Osteocyte (in vitro differentiated cells): ENCODE measurements around the gene KDM4C. TPM values are rescaled to one million over a fixed set of nuclear protein-coding genes. Genes with fewer than 3 reads are reported as not detected.
"Not testable (repeated sequence)": the region's sequence is repeated elsewhere in the genome, so short reads cannot be mapped to it uniquely, and the experiment has no call there.

Experiments used
- DNase-seq: peaks from one replicate; pipeline ENCODE4 v3.0.0; 2021; ENCODE audit warnings: mixed read lengths; ENCODE audit not compliant: unreplicated experiment; ENCODE audit errors: extremely low spot score
- H3K27ac Mint-ChIP-seq: one replicate; pipeline ENCODE4 v1.8.0; 2021; ENCODE audit warnings: mild to moderate bottlenecking, mixed read lengths; ENCODE audit not compliant: unreplicated experiment
- H3K27me3 Mint-ChIP-seq: one replicate; pipeline ENCODE4 v1.8.0; 2021; ENCODE audit warnings: mixed read lengths; ENCODE audit not compliant: unreplicated experiment
- H3K36me3 Mint-ChIP-seq: one replicate; pipeline ENCODE4 v1.8.0; 2021; ENCODE audit warnings: mixed read lengths; ENCODE audit not compliant: unreplicated experiment
- H3K4me1 Mint-ChIP-seq: one replicate; pipeline ENCODE4 v1.8.0; 2021; ENCODE audit warnings: mixed read lengths; ENCODE audit not compliant: unreplicated experiment
- H3K4me3 Mint-ChIP-seq: one replicate; pipeline ENCODE4 v1.8.0; 2021; ENCODE audit warnings: mild to moderate bottlenecking, moderate library complexity, mixed read lengths; ENCODE audit not compliant: unreplicated experiment
- H3K9me3 Mint-ChIP-seq: one replicate; pipeline ENCODE4 v1.8.0; 2021; ENCODE audit warnings: mixed read lengths; ENCODE audit not compliant: unreplicated experiment
- total RNA-seq: library from RNA; stranded (reverse); gene quantifications from 2 replicates; pipeline ENCODE4 v1.2.1, GENCODE V29; 2021
- TF ChIP-seq, protein P1 (sequence below): fragments of 200-600 bp; sonication (generic); IDR thresholded peaks from 2 replicates; pipeline ENCODE4 v1.5.0; 2021; ENCODE audit warnings: antibody characterized with exemption, mild to moderate bottlenecking, moderate library complexity

Gene KDM4C
- total RNA-seq, 1 donor from 2014 or later = 25.3 TPM

GRCh38 chr9:6782981-6783380 lies 25.2 kb downstream of the KDM4C start:
- no peaks in the 10 kb centered on the region for H3K27me3 Mint-ChIP-seq
- no peaks in the 10 kb centered on the region for H3K36me3 Mint-ChIP-seq
- H3K9me3 Mint-ChIP-seq = no peaks in the 10 kb centered on the region
- DNase-seq = peak; percentile 11
- TF ChIP-seq, protein P1, sequence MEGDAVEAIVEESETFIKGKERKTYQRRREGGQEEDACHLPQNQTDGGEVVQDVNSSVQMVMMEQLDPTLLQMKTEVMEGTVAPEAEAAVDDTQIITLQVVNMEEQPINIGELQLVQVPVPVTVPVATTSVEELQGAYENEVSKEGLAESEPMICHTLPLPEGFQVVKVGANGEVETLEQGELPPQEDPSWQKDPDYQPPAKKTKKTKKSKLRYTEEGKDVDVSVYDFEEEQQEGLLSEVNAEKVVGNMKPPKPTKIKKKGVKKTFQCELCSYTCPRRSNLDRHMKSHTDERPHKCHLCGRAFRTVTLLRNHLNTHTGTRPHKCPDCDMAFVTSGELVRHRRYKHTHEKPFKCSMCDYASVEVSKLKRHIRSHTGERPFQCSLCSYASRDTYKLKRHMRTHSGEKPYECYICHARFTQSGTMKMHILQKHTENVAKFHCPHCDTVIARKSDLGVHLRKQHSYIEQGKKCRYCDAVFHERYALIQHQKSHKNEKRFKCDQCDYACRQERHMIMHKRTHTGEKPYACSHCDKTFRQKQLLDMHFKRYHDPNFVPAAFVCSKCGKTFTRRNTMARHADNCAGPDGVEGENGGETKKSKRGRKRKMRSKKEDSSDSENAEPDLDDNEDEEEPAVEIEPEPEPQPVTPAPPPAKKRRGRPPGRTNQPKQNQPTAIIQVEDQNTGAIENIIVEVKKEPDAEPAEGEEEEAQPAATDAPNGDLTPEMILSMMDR = no peak
- no peak overlapping the region for H3K4me3 Mint-ChIP-seq
- H3K27ac Mint-ChIP-seq = no peak overlapping the region
- peaks cover 8% of the 10 kb centered on the region for H3K4me1 Mint-ChIP-seq

DNA sequence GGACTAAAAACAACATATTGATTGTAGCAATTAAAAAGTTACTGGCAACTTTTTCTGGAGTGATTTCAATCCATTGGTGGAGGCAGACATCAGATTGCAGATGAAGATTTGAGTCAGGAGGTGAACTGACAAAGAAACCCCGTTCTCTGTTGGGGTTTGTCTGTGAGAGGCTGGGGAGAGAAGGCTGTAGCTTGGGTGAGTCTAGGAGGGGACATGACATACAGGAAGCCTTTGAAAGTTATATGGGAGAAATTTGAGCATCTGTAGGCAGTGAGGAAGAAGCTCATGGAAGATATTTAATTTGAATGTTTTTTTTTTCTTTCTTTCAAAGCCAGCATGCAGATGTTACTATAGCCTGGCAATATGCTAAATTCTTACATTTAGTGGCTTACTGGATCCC lies 26.0 kb downstream of the KDM4C start:
- H3K27me3 Mint-ChIP-seq = no peaks in the 10 kb centered on the region
- no peaks in the 10 kb centered on the region for H3K9me3 Mint-ChIP-seq

DNA sequence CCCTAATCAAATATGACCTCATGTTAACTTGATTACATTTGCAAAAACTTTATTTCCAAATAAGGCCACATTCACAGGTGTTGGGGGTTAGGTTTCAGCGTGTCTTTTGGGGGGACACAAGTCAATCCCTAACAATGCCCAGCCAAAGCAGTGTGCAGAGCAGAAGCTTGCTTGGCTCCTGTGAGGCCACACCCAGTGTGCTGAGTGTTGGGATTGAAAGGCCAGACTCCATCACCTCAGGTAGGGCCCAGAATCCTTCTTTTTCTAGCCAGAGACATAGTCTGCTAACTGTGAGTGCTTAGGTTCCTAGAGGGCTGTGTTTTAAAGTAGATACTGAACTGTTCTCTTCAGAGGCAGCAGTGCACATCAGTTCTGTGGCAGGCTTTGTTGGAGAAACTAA lies 27.9 kb downstream of the KDM4C start:
- H3K27ac Mint-ChIP-seq = no peak overlapping the region
- H3K4me1 Mint-ChIP-seq = peaks cover 17% of the 10 kb centered on the region
- H3K27me3 Mint-ChIP-seq = no peaks in the 10 kb centered on the region
- TF ChIP-seq, protein P1 = no peak
- H3K9me3 Mint-ChIP-seq = no peaks in the 10 kb centered on the region
- no peak overlapping the region for H3K4me3 Mint-ChIP-seq
- H3K36me3 Mint-ChIP-seq = no peaks in the 10 kb centered on the region
- DNase-seq = no peak

More for the DNA sequence above, 26.0 kb downstream of the KDM4C start:
- Mint-ChIP-seq H3K27ac (no peak overlapping the region), H3K4me3 (no peak overlapping the region), H3K36me3 (no peaks in the 10 kb centered on the region), H3K4me1 (peaks cover 16% of the 10 kb centered on the region)
- TF ChIP-seq, protein P1 = no peak
- DNase-seq = peak; percentile 19

DNA sequence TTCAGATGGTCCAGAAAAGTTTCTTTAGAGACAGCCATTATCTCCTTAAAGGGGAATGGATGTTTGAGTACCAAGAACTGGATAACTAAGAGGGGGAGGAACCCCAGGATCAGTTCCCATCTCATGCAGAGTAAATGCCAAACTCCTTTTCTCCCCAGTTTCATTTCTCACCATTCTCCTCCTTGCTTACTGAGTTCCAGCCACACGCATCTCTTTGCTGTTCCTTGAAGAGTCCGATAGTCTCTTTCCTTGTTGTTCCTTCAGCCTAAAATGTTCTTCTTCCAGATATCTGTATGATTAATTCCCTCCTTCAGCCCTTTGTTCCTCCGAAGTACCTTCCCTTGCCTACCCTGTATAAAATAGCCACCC lies 30.0 kb downstream of the KDM4C start:
- peak; percentile 7 for DNase-seq
- peaks cover 17% of the 10 kb centered on the region for H3K4me1 Mint-ChIP-seq
- no peaks in the 10 kb centered on the region for H3K9me3 Mint-ChIP-seq
- no peaks in the 10 kb centered on the region for H3K36me3 Mint-ChIP-seq
- no peak overlapping the region for H3K4me3 Mint-ChIP-seq
- H3K27ac Mint-ChIP-seq = peak overlapping the region; percentile 50
- no peaks in the 10 kb centered on the region for H3K27me3 Mint-ChIP-seq
- TF ChIP-seq, protein P1 = no peak

DNA sequence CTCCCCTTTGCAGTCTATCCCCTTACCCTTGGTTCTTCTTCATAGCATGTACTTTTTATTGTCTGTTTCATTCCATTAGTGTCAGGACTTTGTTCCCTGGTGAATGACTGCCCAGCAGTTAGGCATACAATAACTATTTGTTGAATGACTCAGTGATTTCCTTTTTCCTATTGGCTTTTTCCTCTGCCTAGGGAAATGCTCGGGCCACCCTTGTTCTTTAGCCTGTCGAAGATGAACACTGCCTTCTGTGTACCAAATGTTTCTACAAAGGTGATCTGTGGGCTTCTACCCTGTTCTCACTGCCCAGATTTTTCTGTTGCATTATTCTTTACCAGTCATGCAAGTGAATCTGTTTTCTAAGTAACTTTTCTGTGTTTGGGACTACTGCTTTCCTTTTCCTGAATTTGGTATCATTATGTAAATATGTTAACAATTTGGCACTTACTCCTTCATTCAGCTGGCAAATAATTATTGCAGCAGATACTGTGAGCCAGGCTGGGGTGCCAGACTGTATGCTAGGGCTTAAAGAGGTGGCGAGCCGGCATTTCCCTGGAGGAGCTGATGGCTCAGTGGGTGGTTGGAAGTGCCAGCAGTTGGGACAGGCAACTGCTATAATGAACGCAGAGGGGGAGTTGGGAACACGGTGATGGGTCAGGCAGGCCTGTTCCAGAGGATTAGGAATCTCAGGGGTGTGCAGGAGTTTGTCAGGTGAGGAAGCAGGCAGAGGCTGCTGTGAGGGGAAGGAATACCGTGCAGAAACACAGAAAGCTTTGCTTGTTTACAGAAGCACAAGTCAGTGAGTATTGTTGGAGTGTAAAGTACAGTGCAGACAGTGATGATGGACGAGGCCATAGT lies 30.6 kb downstream of the KDM4C start:
- H3K4me3 Mint-ChIP-seq = peak overlapping the region; percentile 11
- DNase-seq = peak; percentile 36
- peak overlapping the region; percentile 50 for H3K27ac Mint-ChIP-seq

DNA sequence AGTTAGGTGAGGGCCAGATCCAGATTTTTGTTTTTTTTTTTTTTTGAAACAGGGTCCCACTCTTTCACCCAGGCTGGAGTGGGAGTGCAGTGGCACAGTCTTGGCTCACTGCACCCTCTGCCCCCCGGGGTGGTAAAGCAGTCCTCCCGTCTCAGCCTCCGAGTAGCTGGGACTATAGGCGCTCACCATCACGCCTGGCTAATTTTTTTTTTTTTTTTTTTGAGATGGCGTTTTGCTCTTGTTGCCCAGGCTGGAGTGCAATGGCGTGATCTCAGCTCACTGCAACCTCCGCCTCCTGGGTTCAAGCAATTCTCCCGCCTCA lies 31.2 kb downstream of the KDM4C start:
- not testable (repeated sequence) for H3K27me3 Mint-ChIP-seq, H3K9me3 Mint-ChIP-seq, H3K4me3 Mint-ChIP-seq, H3K36me3 Mint-ChIP-seq
- Mint-ChIP-seq H3K27ac (peak overlapping the region; percentile 50), H3K4me1 (peaks cover 15% of the 10 kb centered on the region)
- peak; percentile 27 for DNase-seq

More for the DNA sequence above, 30.6 kb downstream of the KDM4C start:
- TF ChIP-seq, protein P1 = no peak
- H3K36me3 Mint-ChIP-seq = peaks cover 4% of the 10 kb centered on the region
- H3K9me3 Mint-ChIP-seq = no peaks in the 10 kb centered on the region
- peaks cover 17% of the 10 kb centered on the region for H3K4me1 Mint-ChIP-seq
- no peaks in the 10 kb centered on the region for H3K27me3 Mint-ChIP-seq
